Glutamatergic neuron (in vitro differentiated cells): ENCODE results near the gene PTPRN2. TPM values are rescaled to one million over a fixed set of nuclear protein-coding genes. Genes with fewer than 3 reads are reported as not detected.

Experiments
- DNase-seq: peaks from one replicate; pipeline ENCODE4 v3.0.0; 2022
- H3K27ac Mint-ChIP-seq: one replicate; pipeline ENCODE4 v1.8.0; 2020; ENCODE audit warnings: mild to moderate bottlenecking, mixed read lengths, inconsistent platforms; ENCODE audit not compliant: unreplicated experiment
- H3K27me3 Mint-ChIP-seq: one replicate; pipeline ENCODE4 v1.8.0; 2020; ENCODE audit warnings: mild to moderate bottlenecking, moderate library complexity, mixed read lengths, inconsistent platforms; ENCODE audit not compliant: unreplicated experiment
- H3K36me3 Mint-ChIP-seq: one replicate; pipeline ENCODE4 v1.8.0; 2020; ENCODE audit warnings: mild to moderate bottlenecking, mixed read lengths, inconsistent platforms; ENCODE audit not compliant: unreplicated experiment
- H3K4me1 Mint-ChIP-seq: one replicate; pipeline ENCODE4 v1.8.0; 2020; ENCODE audit warnings: mild to moderate bottlenecking, low read depth, mixed read lengths, inconsistent platforms; ENCODE audit not compliant: unreplicated experiment
- H3K4me3 Mint-ChIP-seq: one replicate; pipeline ENCODE4 v1.8.0; 2020; ENCODE audit warnings: mild to moderate bottlenecking, mixed read lengths, inconsistent platforms; ENCODE audit not compliant: unreplicated experiment
- H3K9me3 Mint-ChIP-seq: one replicate; pipeline ENCODE4 v1.8.0; 2020; ENCODE audit warnings: mild to moderate bottlenecking, moderate library complexity, mixed read lengths, inconsistent platforms; ENCODE audit not compliant: unreplicated experiment
- CTCF ChIP-seq: fragments of 200-600 bp; sonication (generic); IDR thresholded peaks from one replicate; pipeline ENCODE4 v1.5.0; 2021; ENCODE audit not compliant: partially characterized antibody, unreplicated experiment
- total RNA-seq: library from RNA; stranded (reverse); fragmentation: NEBNext Ultra II Directional; extraction: Animal tissue kit (Norgen Biotek cat#: 25700); gene quantifications from one replicate; pipeline ENCODE4 v1.2.1, GENCODE V29; 2021; ENCODE audit not compliant: unreplicated experiment

Gene PTPRN2
- total RNA-seq, 1 donor from 2014 or later, result 49.0 TPM

DNA sequence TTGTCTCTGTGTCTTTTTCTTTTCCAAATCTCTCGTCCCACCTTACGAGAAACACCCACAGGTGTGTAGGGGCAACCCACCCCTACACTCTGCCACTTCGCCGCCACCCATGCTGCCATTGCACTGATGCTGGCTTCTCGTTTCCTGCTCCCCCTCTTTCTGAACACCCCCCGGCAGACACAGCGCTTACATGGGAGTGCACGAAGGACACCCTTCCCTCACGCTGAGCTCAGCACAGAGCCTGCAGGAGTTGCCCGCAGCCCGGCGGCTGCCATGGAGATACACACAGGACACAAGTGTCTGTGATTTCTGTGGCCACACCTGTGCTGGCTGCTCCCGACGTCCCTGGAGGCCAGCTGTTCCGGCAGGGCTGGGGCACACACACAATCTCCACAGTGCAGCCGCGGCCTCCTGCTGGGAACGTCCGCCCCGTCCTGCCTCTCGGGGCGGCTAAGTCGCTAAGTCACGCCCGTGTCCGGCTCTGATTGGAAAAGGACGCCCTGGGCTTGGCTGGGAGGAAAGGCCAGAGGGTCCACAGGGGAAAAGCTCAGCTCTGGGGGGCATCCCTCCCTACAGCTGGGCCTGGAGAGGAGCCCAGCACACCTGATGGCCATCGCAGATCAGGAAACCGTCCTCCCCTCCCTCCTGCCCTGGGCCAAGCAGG is 349.8 kb downstream of the PTPRN2 start:
- no peak overlapping the region for H3K27ac Mint-ChIP-seq
- H3K4me3 Mint-ChIP-seq, result no peak overlapping the region
- no peak for DNase-seq
- peaks cover 1% of the 10 kb centered on the region for H3K27me3 Mint-ChIP-seq
- peaks cover 16% of the 10 kb centered on the region for H3K9me3 Mint-ChIP-seq
- no peaks in the 10 kb centered on the region for H3K4me1 Mint-ChIP-seq
- peaks cover 16% of the 10 kb centered on the region for H3K36me3 Mint-ChIP-seq
- no peak for TF ChIP-seq CTCF

GRCh38 chr7:158236400-158236799 is 351.2 kb downstream of the PTPRN2 start:
- Mint-ChIP-seq H3K27me3 (peaks cover 1% of the 10 kb centered on the region), H3K4me1 (no peaks in the 10 kb centered on the region), H3K27ac (no peak overlapping the region), H3K9me3 (peaks cover 14% of the 10 kb centered on the region), H3K36me3 (peaks cover 13% of the 10 kb centered on the region), H3K4me3 (no peak overlapping the region)
- DNase-seq, result no peak
- TF ChIP-seq CTCF, result no peak

- Mint-ChIP-seq H3K36me3 (peaks cover 13% of the 10 kb centered on the region), H3K27me3 (peaks cover 1% of the 10 kb centered on the region), H3K4me3 (no peak overlapping the region), H3K9me3 (peaks cover 14% of the 10 kb centered on the region), H3K27ac (no peak overlapping the region), H3K4me1 (no peaks in the 10 kb centered on the region)
- TF ChIP-seq CTCF, result no peak
- DNase-seq, result no peak
Observed at GRCh38 chr7:158235862-158236261, 351.8 kb downstream of the PTPRN2 start.

- Mint-ChIP-seq H3K4me3 (no peak overlapping the region), H3K9me3 (peaks cover 9% of the 10 kb centered on the region), H3K36me3 (peaks cover 12% of the 10 kb centered on the region), H3K4me1 (peaks cover 3% of the 10 kb centered on the region), H3K27me3 (peaks cover 6% of the 10 kb centered on the region), H3K27ac (no peak overlapping the region)
- no peak for TF ChIP-seq CTCF
- DNase-seq, result no peak
Observed at GRCh38 chr7:158229945-158230344, 357.7 kb downstream of the PTPRN2 start.

GRCh38 chr7:158228986-158229385 is 358.6 kb downstream of the PTPRN2 start:
- Mint-ChIP-seq H3K27me3 (peaks cover 6% of the 10 kb centered on the region), H3K9me3 (peaks cover 7% of the 10 kb centered on the region)
- DNase-seq, result no peak

More at GRCh38 chr7:158228986-158229385, 358.6 kb downstream of the PTPRN2 start:
- peaks cover 12% of the 10 kb centered on the region for H3K36me3 Mint-ChIP-seq
- H3K27ac Mint-ChIP-seq, result no peak overlapping the region
- TF ChIP-seq CTCF, result no peak
- H3K4me1 Mint-ChIP-seq, result peaks cover 3% of the 10 kb centered on the region
- no peak overlapping the region for H3K4me3 Mint-ChIP-seq
